ENCODE measurements around the gene PAX2.

- TF ChIP-seq CTCF (IDR thresholded peaks at IDR 0.05): no peak
- no peak for TF ChIP-seq POLR2A (IDR thresholded peaks at IDR 0.05; ENCODE audit: low read length)
Observed at GRCh38 chr10:100780324-100780723, 34.9 kb downstream of the PAX2 start.

Measured in A549 (cell line).